Measurements from ENCODE around the gene CCNB1IP1.
A peak's percentile ranks its signal among the peaks of the same experiment; 100 is the strongest.
"Not testable (repeated sequence)": the region's sequence is repeated elsewhere in the genome, so short reads cannot be mapped to it uniquely, and the experiment has no call there.

The CCNB1IP1 gene

GRCh38 chr14:20332788-20333493, at the start of gene CCNB1IP1:
CCNB1IP1 (minus strand) TSS chr14:20333279; CDS start chr14:20316523, 16,756 bp downstream.
- DNase-seq (ENCODE audit: low read depth in 2 of 2), result peak; percentile 72 to 74

DNA sequence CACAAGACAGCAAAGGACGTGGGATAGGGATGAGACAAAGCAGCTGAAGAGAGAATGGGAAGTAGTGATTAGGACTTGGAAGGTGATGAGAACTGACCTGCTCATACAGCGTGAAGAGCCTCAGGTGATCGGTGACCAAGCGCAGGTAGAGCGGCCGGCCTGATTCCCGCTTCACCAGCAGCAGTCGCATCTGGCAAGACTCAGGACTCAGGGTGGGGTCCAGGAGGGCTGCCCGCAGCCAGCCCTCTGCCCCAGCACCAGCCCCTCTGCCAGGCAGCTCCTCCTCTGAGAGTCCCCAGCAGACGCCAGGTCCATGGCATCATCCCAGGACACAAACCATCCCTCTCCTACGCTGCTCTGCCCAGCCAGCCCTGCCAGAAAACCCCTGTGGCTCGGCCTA, 49.4 kb upstream of the CCNB1IP1 start:
- no peak for DNase-seq (ENCODE audit: low read depth in 2 of 2)

- DNase-seq (ENCODE audit: low read depth in 2 of 2), result no peak
These were observed 48.3 kb upstream of the CCNB1IP1 start for GRCh38 chr14:20381341-20381740.

DNA sequence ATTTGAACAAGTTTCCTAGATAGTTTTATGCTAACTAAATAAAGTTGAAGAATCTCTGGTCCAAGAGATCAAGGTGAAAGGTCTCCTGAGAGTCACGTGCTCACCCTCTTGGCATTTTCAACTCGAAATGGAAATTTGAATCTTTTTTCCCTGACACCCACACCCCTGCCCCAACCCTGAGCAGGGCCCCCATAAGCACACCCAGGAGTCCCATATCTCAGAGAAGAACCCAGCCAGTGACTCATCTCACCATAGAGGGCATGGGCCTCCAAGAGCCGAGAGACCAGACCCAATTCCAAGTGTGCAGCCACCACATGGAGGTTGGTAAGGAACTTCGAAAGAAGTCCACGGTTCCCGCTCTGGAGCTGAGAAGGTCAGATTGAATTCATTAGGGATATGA, 47.6 kb upstream of the CCNB1IP1 start:
- no peak for DNase-seq (ENCODE audit: low read depth in 2 of 2)

GRCh38 chr14:20379743-20380142, 46.7 kb upstream of the CCNB1IP1 start:
- no peak for DNase-seq (ENCODE audit: low read depth in 2 of 2)

- no peak for DNase-seq (ENCODE audit: low read depth in 2 of 2)
These were observed 44.1 kb upstream of the CCNB1IP1 start for GRCh38 chr14:20377171-20377570.

DNA sequence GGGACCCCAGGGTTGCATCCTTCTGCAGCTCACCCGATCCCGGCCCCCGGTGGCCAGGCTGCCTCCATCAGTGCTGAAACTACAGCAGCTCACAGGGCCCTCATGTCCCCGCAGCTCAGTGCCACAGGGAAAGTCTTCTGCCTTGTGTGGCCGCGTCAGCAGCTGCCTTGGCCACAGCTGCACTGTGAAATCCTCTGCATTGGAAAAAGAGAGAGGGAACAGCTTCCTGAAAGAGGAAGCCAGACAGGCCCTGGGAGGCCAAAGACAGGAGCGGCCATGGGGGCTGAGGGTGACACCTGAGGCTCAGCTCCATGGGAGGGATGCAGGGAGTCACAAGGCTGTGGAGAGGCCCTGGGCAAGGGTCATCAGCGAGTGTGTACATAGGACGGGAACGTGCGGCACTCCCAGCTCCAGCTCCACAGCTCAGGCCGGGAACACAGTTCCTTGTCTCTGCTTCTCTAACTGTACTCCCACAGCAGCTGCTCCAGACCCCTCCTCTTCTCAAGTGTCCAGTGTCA, 43.1 kb upstream of the CCNB1IP1 start:
- no peak for DNase-seq (ENCODE audit: low read depth in 2 of 2)

- no peak for DNase-seq (ENCODE audit: low read depth in 2 of 2)
These were observed 42.4 kb upstream of the CCNB1IP1 start for GRCh38 chr14:20375471-20375870.

- DNase-seq (ENCODE audit: low read depth in 2 of 2), result no peak
These were observed 39.7 kb upstream of the CCNB1IP1 start for GRCh38 chr14:20372796-20373195.

DNA sequence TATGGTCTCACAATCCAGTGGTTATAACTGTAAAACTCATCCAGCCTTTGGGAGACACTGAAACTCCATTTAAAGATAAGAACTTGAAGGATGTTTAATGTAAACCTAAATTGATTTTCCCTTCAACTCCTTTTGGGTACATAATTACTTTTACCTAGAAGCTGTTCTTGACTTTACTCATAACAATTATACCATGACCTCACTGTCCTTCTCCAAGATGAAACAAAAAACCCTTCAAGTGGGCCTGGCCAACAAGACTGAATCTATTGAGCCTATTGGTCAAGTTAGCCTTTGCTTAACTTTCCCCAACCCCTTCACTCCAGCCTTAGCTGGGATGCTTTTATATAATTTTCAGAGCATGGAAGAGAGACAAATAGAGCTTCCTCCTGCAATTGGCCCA, 32.8 kb upstream of the CCNB1IP1 start:
- no peak for DNase-seq (ENCODE audit: low read depth in 2 of 2)

- DNase-seq (ENCODE audit: low read depth in 2 of 2), result not testable (repeated sequence)
These were observed 25.4 kb upstream of the CCNB1IP1 start for GRCh38 chr14:20358474-20358873.

- DNase-seq (ENCODE audit: low read depth in 2 of 2), result no peak
These were observed 23.3 kb upstream of the CCNB1IP1 start for GRCh38 chr14:20356422-20356821.

- no peak for DNase-seq (ENCODE audit: low read depth in 2 of 2)
These were observed 17.8 kb upstream of the CCNB1IP1 start for GRCh38 chr14:20350860-20351259.

GRCh38 chr14:20350282-20350681, 17.2 kb upstream of the CCNB1IP1 start:
- no peak for DNase-seq (ENCODE audit: low read depth in 2 of 2)

GRCh38 chr14:20347747-20348146, 14.7 kb upstream of the CCNB1IP1 start:
- no peak for DNase-seq (ENCODE audit: low read depth in 2 of 2)

GRCh38 chr14:20346713-20347112, 13.6 kb upstream of the CCNB1IP1 start:
- no peak for DNase-seq (ENCODE audit: low read depth in 2 of 2)

DNA sequence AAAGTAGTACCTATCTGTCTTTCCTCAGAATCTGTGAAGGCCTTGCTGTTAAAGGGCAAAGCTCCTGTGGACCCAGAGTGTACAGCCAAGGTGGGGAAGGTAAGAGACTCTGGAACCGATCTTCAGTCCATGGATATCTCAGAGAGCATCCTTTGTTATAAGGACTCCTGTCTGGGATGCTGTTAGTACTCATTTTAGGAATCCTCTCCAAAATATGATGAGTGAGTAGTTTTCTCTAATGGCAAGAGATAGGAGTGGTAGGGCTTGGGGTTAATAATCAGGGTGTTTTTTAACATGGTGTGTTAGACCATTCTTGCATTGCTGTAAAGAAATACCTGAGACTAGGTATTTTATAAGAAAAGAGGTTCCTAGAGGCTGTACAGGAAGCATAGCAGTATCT, 12.3 kb upstream of the CCNB1IP1 start:
- DNase-seq (ENCODE audit: low read depth in 2 of 2), result no peak

- peak in 1 of 2 experiments; percentile 4 for DNase-seq (ENCODE audit: low read depth in 2 of 2)
These were observed 10.8 kb upstream of the CCNB1IP1 start for GRCh38 chr14:20343862-20344220.

GRCh38 chr14:20343092-20343861, 10.2 kb upstream of the CCNB1IP1 start, which contains the start of gene PARP2:
PARP2 (plus strand) TSS chr14:20343635; CDS start chr14:20343642, 7 bp downstream.
- peak; percentile 100 for DNase-seq (ENCODE audit: low read depth in 2 of 2)

DNA sequence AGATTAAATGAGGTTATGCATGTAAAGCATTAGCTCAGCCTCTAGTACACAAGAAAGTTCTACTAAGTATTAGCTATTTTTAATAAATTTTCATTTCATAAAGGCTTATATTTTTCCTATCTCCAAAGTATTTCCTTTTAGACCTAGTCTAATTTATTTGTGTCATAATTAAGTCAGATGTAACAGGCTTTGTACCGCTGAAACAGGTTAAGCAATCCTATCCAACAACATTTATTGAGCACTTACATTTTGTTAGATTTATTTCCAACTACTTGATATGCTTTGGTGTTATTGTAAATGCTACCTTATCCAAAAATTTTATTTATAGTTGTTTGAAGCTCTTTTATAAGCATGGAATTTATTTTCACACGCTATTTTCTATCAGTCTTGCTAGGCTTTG, 8.6 kb upstream of the CCNB1IP1 start:
- no peak for DNase-seq (ENCODE audit: low read depth in 2 of 2)

- DNase-seq (ENCODE audit: low read depth in 2 of 2), result not testable (repeated sequence)
These were observed 8.0 kb upstream of the CCNB1IP1 start for GRCh38 chr14:20341032-20341431.

- no peak for DNase-seq (ENCODE audit: low read depth in 2 of 2)
These were observed 938 bp upstream of the CCNB1IP1 start for GRCh38 chr14:20334017-20334416.

DNA sequence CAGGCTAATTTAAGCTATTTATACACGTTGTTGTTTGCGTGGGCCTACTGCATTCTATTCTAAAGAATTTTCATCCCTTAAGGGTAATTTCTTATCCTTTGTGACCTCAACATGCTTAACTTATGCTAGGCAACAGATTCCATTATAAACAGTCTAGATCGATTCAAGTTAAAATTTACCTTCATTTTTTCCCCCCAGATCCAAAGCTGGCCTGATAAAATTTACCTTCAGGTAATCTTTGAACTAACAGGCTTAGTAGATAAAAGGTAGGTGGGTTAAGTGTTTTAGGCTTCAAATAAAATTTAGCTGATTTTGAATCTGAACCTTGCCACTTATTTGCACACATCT, 389 bp upstream of the CCNB1IP1 start:
- no peak for DNase-seq (ENCODE audit: low read depth in 2 of 2)

All from fibroblast of skin of left quadriceps (primary cell).